ENCODE results near the gene IL1R1.
"Not testable (repeated sequence)": the region's sequence is repeated elsewhere in the genome, so short reads cannot be mapped to it uniquely, and the experiment has no call there.

The IL1R1 gene

GRCh38 chr2:102141970-102142828, at the start of gene IL1R1:
Gene IL1R1, plus strand, starts transcription at chr2:102142746. Its CDS starts 14,979 bp downstream, at chr2:102157725.
- no peak for DNase-seq

- no peak for DNase-seq
Observed at GRCh38 chr2:102093662-102094061, 48.9 kb upstream of the IL1R1 start.

- DNase-seq = no peak
Observed at GRCh38 chr2:102094917-102095316, 47.6 kb upstream of the IL1R1 start.

- DNase-seq = no peak
Observed at GRCh38 chr2:102096103-102096502, 46.4 kb upstream of the IL1R1 start.

- no peak for DNase-seq
Observed at GRCh38 chr2:102098756-102099155, 43.8 kb upstream of the IL1R1 start.

- DNase-seq = no peak
Observed at GRCh38 chr2:102099536-102100298, 42.8 kb upstream of the IL1R1 start.

GRCh38 chr2:102100371-102101096, 42.0 kb upstream of the IL1R1 start:
- DNase-seq = no peak

- DNase-seq = no peak
Observed at GRCh38 chr2:102101097-102101848, 41.3 kb upstream of the IL1R1 start.

GRCh38 chr2:102101849-102102635, 40.5 kb upstream of the IL1R1 start:
- DNase-seq = no peak

GRCh38 chr2:102102636-102102948, 40.0 kb upstream of the IL1R1 start:
- DNase-seq = not testable (repeated sequence)

GRCh38 chr2:102103284-102103683, 39.3 kb upstream of the IL1R1 start:
- no peak for DNase-seq

- peak; percentile 87 for DNase-seq
Observed at GRCh38 chr2:102103992-102104871, 38.3 kb upstream of the IL1R1 start.

GRCh38 chr2:102106133-102106556, 36.4 kb upstream of the IL1R1 start:
- DNase-seq = no peak

- not testable (repeated sequence) for DNase-seq
Observed at GRCh38 chr2:102106813-102107740, 35.5 kb upstream of the IL1R1 start.

- DNase-seq = no peak
Observed at GRCh38 chr2:102107741-102108070, 34.8 kb upstream of the IL1R1 start.

GRCh38 chr2:102109016-102109415, 33.5 kb upstream of the IL1R1 start:
- no peak for DNase-seq

GRCh38 chr2:102110171-102110570, 32.4 kb upstream of the IL1R1 start:
- no peak for DNase-seq

GRCh38 chr2:102110596-102111334, 31.8 kb upstream of the IL1R1 start:
- DNase-seq = no peak

GRCh38 chr2:102111823-102112222, 30.7 kb upstream of the IL1R1 start:
- DNase-seq = no peak
